Breast epithelium (tissue), 3 donors: ENCODE data around the gene PRKCI.

Source experiments
- CTCF ChIP-seq, 3 donors: fragments of 450-650 bp; IDR thresholded peaks; one replicate each; pipeline ENCODE4 v1.5.1; 2016 to 2017; ENCODE audit warnings: antibody characterized with exemption in 3 of 3, mild to moderate bottlenecking in 3 of 3, moderate library complexity in 3 of 3
- POLR2AphosphoS5 ChIP-seq, 3 donors: sonication (generic); formaldehyde crosslinking; IDR thresholded peaks; one replicate each; pipeline ENCODE4 v1.6.1; 2017; ENCODE audit warnings: antibody characterized with exemption in 3 of 3

GRCh38 chr3:170211668-170212067, 10.6 kb upstream of the PRKCI start:
- TF ChIP-seq CTCF (IDR thresholded peaks at IDR 0.05) = no peak
- TF ChIP-seq POLR2AphosphoS5 (IDR thresholded peaks at IDR 0.05) = no peak
